ENCODE measurements around the gene IL21R.

The IL21R gene

GRCh38 chr16:27462846-27463682 lies 61.1 kb downstream of the IL21R start:
- no peak for DNase-seq (ENCODE audit: low read depth in 2 of 2)

- peak; percentile 61 to 66 for DNase-seq (ENCODE audit: low read depth in 2 of 2)
These were observed 62.0 kb downstream of the IL21R start for GRCh38 chr16:27463741-27464591.

DNA sequence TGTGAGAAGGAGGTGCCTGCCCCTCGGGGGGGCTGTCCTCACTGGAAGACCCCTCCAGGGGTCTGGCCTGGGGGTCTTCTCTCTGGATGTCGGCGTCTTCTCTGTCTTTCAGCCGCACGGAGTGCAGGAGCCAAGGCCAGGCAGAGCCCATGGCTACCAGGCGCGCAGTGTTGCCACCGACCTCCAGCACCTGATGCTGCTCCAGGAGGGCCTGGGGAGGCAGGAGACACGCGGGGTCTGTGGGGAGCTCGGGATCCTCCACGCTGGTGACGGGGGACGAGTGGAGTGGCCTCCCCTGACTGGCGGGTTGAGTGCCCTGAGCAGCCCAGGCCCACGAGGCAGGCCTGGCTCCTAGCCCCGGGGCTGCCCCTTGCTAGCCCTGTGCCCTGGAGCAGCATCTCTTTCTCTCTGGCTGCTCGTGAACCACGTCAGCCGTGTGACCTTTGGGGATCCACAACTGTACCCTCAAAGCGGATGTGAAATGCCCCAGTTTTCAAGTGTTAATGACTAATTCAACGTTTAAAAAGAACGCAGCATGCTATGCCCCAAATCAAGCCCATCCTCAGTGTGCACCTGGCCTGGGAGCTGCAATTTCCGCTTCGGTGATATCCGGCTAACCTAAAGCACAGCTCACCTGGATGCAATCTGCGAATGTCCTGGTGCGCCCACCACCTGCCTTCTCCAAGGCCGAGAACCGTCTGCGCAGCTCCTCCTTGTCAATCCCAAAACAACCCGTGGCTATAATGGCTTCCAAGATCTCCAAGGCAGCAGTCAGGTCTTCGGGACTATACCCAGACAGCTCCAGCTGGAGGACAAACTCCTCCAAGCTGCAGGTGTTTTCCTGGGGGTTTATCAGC lies 62.9 kb downstream of the IL21R start:
- peak in 1 of 2 donors; percentile 40 for DNase-seq (ENCODE audit: low read depth in 2 of 2)

DNA sequence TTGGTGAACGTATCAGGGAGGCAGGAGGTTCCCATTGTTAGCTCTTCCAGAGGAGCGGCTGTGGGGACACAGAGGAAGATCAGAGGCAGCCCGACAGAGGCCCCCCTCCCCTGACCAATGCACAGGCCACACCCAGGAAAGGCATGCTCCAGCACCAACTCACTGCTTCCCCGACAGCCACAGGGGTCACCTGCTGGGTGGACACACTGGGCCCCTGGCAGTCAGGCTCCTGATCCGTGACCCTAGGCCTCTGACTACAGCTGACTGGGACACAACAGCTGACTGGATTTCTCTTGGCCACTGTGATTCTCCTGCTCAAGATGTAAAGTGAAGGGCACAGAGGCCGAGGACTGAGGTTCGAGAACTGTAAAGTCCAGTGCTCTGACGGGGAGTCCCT lies 63.5 kb downstream of the IL21R start:
- DNase-seq (ENCODE audit: low read depth in 2 of 2) = no peak

DNA sequence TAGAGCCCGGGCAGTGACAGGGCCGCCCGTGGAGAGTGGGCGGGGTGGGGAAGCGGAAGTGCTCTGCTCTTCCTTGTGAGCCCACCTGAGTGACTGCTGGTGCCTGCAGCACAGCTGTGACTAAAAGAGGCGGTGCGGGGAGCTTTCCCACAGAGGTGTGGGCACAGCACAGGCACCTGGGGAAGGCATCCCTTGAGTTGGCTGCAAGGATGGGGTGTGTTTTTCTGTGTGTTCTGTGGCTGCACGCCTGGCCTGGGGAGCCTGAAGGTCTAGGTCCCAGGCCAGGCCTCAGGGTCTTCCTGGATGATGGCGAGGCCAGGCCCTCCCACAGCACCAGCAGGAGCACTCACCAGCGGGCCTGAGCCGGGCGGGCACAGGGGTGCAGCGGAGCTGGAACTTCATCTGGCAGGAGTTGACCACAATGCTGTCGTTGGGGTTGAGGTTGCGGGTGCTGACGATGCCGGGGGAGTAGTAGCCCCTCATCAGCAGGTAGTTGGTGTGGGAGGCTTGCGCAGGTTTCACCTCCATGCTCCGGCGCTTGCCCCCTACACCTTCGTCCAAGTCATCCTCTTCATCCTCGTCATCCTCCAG lies 67.1 kb downstream of the IL21R start:
- DNase-seq (ENCODE audit: low read depth in 2 of 2) = no peak

- DNase-seq (ENCODE audit: low read depth in 2 of 2) = no peak
These were observed 68.8 kb downstream of the IL21R start for GRCh38 chr16:27470567-27471431.

GRCh38 chr16:27471661-27472060 lies 69.7 kb downstream of the IL21R start:
- DNase-seq (ENCODE audit: low read depth in 2 of 2) = no peak

GRCh38 chr16:27472091-27473020 lies 70.4 kb downstream of the IL21R start:
- DNase-seq (ENCODE audit: low read depth in 2 of 2) = no peak

DNA sequence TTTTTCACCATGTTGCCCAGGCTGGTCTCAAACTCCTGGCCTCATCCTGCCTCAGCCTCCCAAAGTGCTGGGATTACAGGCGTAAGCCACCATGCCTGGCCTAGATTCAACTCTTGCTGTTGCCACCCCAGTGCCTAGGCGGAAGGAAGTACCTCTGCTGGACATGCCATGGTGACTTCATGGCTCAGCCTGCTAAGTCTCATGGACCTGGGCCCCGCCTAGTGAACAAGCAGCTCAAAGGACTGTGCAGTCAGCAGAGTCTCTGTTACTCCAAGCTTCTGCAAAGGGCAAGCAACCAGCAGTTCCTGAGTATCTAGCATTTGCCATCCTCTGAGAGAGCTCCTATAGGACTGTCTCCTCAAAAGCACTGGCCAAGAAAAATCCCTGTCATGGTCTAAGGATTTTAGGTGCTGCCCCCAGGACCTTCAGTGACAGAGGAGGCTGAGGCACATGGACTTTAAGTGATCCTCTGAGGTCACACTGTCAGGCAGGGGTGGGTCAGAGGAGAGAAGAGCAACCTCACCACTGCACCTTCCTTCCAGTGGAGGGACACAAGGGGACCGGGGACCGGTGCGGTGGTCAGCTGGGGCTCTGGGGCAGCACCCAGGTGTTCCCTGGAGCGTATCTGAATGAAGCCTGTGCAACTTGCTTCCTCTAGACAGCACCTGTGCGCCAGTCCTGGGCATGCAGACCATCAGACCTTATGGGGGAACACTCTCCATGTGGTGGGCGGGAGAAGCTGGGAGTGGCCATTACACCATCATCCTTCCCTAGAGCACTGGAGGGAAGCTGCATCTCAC lies 71.3 kb downstream of the IL21R start:
- no peak for DNase-seq (ENCODE audit: low read depth in 2 of 2)

DNA sequence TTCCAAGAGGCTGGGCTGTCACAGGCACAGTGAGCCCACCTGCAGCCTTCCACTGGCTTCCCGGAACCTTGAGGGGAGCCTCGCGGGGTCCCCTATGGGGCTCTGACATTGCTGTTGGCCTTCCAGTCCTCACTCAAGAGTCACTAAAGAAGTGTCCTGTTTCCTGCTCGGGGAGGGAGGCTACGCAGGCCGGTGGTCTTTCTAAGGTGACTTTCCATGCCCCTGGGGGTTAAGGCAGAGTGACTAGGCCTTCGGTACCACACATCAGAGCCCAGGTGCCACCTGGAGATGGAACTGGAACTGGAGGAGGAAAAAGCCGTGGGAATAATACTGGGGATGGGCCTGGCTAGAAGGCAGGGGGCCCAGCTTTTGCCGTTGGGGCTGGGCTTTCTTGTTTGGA lies 72.1 kb downstream of the IL21R start:
- DNase-seq (ENCODE audit: low read depth in 2 of 2) = no peak

GRCh38 chr16:27474921-27475320 lies 72.9 kb downstream of the IL21R start:
- DNase-seq (ENCODE audit: low read depth in 2 of 2) = no peak

DNA sequence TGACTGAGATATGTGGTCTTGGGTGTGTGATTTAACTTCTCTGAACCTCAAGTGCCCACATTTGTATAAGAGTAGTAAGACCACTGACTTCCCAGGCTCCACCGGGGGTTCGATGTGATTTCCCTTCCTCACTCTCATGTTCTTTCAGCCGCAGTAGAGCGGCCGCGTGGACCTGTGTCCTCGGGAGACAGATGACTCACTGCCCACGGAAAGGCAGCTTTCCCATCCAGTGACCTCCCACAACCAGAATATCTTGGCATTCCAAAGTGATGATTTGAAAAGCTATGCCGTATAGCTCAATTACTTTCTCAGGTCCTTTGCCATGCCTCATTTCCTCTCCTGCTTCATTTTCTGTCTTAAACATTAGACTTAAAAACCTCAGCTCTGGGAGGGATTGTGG lies 73.6 kb downstream of the IL21R start:
- DNase-seq (ENCODE audit: low read depth in 2 of 2) = no peak

- DNase-seq (ENCODE audit: low read depth in 2 of 2) = no peak
These were observed 74.3 kb downstream of the IL21R start for GRCh38 chr16:27476240-27476639.

- DNase-seq (ENCODE audit: low read depth in 2 of 2) = no peak
These were observed 78.8 kb downstream of the IL21R start for GRCh38 chr16:27480761-27481160.

DNA sequence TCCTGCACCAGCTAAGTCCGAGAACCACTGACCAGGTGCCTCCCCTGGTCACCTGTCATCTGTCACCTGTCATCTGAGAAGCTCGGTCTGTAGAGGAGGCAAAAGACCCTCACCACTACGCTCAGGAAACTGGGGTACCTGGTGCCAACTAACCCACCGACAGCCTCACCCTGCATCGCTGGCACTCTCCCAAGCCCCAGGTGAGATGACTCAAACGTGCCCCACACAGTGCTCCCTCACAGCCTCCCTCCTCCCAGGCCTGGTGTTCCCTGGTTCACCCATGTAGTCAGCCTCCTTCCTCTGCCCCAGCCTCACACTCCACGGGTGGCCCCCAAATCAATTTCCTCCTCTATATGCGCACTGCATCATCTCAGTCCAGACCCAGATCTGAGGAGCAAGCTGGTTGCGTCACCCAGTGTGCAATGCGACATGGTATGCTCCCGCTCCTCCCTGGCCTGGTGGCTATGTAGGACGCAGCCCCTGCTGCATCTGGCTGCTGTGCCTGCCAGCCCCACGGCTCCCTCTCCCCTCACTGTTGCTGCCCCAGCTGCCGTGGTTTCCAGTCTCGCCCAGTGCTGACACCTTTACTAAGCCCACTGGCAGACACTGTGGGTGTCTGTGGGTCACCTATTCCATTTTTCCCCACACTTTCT lies 79.4 kb downstream of the IL21R start:
- no peak for DNase-seq (ENCODE audit: low read depth in 2 of 2)

GRCh38 chr16:27482397-27483087 lies 80.6 kb downstream of the IL21R start:
- DNase-seq (ENCODE audit: low read depth in 2 of 2) = no peak

- DNase-seq (ENCODE audit: low read depth in 2 of 2) = no peak
These were observed 81.1 kb downstream of the IL21R start for GRCh38 chr16:27483088-27483437.

GRCh38 chr16:27483624-27484023 lies 81.7 kb downstream of the IL21R start:
- DNase-seq (ENCODE audit: low read depth in 2 of 2) = no peak

Data from stimulated activated CD8-positive, alpha-beta memory T cell treated with anti-CD3 and anti-CD28 coated beads, Interleukin-7, amount 100 ng/mL, for 4 hours (primary cell).